GM12872 (cell line): ENCODE data around the gene SAC3D1.

Experiments
- CTCF ChIP-seq: IDR thresholded peaks from 3 replicates; pipeline ENCODE4 v1.5.1; 2011; ENCODE audit warnings: low read depth, mild to moderate bottlenecking, low read length, moderate library complexity; ENCODE audit not compliant: insufficient read depth

Gene SAC3D1

GRCh38 chr11:65064847-65065240 lies 23.8 kb downstream of the SAC3D1 start:
- no peak for TF ChIP-seq CTCF

DNA sequence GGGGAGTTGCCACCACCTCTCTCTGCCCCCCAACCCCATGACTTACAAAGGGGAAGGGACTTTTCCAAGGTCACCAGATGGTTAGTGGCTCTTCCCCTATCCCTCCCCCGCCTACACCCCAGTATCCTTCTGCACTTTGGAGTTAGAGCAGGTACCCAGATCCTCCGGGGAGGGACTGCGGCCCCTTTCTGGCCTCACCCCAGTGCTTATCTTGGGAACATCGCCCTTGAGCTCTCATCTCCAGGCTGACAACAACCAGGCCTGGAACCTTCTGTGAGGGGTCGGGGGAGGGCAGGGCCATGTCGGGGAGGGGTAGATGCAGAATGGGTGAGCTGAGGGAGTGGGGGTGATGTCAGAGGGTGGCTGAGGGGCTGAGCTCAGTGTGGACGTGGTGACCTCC lies 24.8 kb downstream of the SAC3D1 start:
- no peak for TF ChIP-seq CTCF

DNA sequence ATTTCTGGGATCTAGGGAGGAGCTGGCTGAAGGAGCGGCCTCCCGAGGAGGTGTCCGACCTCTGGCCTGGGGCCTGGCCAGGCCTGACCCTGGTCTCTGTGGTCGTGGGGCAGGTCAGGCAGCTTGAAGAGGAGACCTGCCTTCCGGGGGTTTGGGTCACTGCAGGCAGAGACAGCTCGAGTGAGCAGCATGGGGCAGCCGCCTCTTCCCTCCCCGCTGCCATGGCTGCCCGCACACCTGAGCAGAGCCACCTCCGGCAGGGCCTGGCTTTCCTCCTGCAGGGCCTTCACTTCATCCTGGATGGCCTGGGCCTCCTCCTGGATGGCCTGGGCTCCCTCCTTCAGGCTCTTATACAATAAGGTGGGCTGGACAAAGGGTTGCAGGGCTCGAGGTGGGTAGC lies 25.3 kb downstream of the SAC3D1 start:
- no peak for TF ChIP-seq CTCF

DNA sequence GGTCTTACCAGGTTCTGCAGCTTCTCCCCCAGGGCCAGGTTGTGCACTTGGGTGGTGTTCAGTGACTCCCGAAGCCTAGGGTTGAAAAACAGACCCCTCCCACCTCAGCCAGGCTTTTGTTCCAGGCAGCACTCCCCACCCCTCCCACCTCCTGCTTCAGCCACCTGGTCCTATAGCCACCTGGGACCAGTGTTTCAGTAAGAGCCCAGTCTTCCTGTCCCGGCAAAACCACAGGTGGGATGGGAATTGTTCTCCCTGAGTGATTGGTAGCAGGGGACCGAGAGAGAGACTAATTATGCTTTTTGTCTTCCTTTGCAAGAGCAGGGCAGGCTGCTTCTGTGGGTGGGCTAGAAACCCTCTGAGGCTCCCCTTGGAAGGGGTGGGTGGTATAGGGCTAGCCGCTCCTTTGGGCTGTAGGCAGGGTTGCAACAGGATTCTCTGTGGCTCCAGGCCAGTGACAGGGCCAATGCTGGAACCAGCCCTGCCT lies 25.8 kb downstream of the SAC3D1 start:
- TF ChIP-seq CTCF: no peak

- TF ChIP-seq CTCF: no peak
Measured at GRCh38 chr11:65067446-65067845, 26.4 kb downstream of the SAC3D1 start.

GRCh38 chr11:65069217-65069616 lies 28.2 kb downstream of the SAC3D1 start:
- no peak for TF ChIP-seq CTCF

GRCh38 chr11:65071907-65072630 lies 31.1 kb downstream of the SAC3D1 start:
- no peak for TF ChIP-seq CTCF
